PC-9 (cell line): Measurements from ENCODE around the gene CRYBB2. TPM values are rescaled to one million over a fixed set of nuclear protein-coding genes. Genes with fewer than 3 reads are reported as not detected.
A peak's percentile ranks its signal among the peaks of the same experiment; 100 is the strongest.

ENCODE experiments used
- Bru-seq: library from RNA; stranded (reverse); fragments of 400-500 nt; gene quantifications from one replicate; lab custom pipeline; 2021; lab: Mats Ljungman, UMichigan
- BruChase-seq, 2 experiments: library from RNA; stranded (reverse); fragments of 400-500 nt; gene quantifications; one replicate each; lab custom pipeline; 2021; lab: Mats Ljungman, UMichigan
- BruUV-seq: library from RNA; stranded (reverse); fragments of 400-500 nt; replicated peaks from 2 replicates; lab custom pipeline; 2021; lab: Mats Ljungman, UMichigan
- CTCF ChIA-PET: fragments of 300-600 bp; sonication (Branson Sonifier 250); formaldehyde crosslinking; loops from one replicate; lab custom pipeline; 2022; ENCODE audit warnings: antibody characterized with exemption; lab: Charles Lee
- POLR2A ChIA-PET: fragments of 300-600 bp; sonication (Branson Sonifier 250); formaldehyde crosslinking; loops from one replicate; lab custom pipeline; 2022; ENCODE audit warnings: antibody characterized with exemption; ENCODE audit not compliant: unreplicated experiment; lab: Charles Lee
- DNase-seq, 2 experiments: peaks; one replicate each; pipeline versions ENCODE4 v3.0.0 to v3.0.0-alpha.2; 2015 to 2022; ENCODE audit warnings: mixed read lengths in 1 of 2
- H2AFZ ChIP-seq: fragments of 200-600 bp; sonication (generic); 2 replicates; pipeline ENCODE4 v1.8.1; 2017; ENCODE audit warnings: antibody characterized with exemption
- H3F3A ChIP-seq: fragments of 200-600 bp; sonication (generic); 2 replicates; pipeline ENCODE4 v1.8.1; 2017; ENCODE audit warnings: antibody characterized with exemption, mild to moderate bottlenecking, low read depth; ENCODE audit not compliant: insufficient read depth
- H3K27ac ChIP-seq: fragments of 200-600 bp; sonication (generic); 2 replicates; pipeline ENCODE4 v1.6.1; 2016; ENCODE audit warnings: mixed run types
- H3K27me3 ChIP-seq: fragments of 200-600 bp; sonication (generic); 2 replicates; pipeline ENCODE4 v1.6.1; 2016; ENCODE audit warnings: low read depth, mixed run types; ENCODE audit not compliant: insufficient read depth
- H3K36me3 ChIP-seq: fragments of 200-600 bp; sonication (generic); 2 replicates; pipeline ENCODE4 v1.6.1; 2016; ENCODE audit warnings: low read depth, mixed run types
- H3K4me1 ChIP-seq: fragments of 200-600 bp; sonication (generic); replicated peaks from 2 replicates; pipeline ENCODE4 v1.6.1; 2016; ENCODE audit warnings: mixed run types; ENCODE audit not compliant: insufficient read depth
- H3K4me2 ChIP-seq: fragments of 200-600 bp; sonication (generic); 2 replicates; pipeline ENCODE4 v1.6.1; 2017; ENCODE audit warnings: mixed run types
- H3K4me3 ChIP-seq: fragments of 200-600 bp; sonication (generic); 2 replicates; pipeline ENCODE4 v1.6.1; 2016; ENCODE audit warnings: mixed run types
- H3K79me2 ChIP-seq: fragments of 200-600 bp; sonication (generic); 2 replicates; pipeline ENCODE4 v1.6.1; 2017; ENCODE audit warnings: low read depth, mixed run types
- H3K9me2 ChIP-seq: fragments of 200-600 bp; sonication (generic); 2 replicates; pipeline ENCODE4 v1.8.1; 2017; ENCODE audit warnings: mild to moderate bottlenecking; ENCODE audit not compliant: insufficient read depth
- H3K9me3 ChIP-seq: fragments of 200-600 bp; sonication (generic); 2 replicates; pipeline ENCODE4 v1.8.1; 2016; ENCODE audit warnings: low read depth; ENCODE audit not compliant: insufficient read depth
- H4K20me1 ChIP-seq: fragments of 200-600 bp; sonication (generic); 2 replicates; pipeline ENCODE4 v1.8.1; 2017; ENCODE audit not compliant: insufficient read depth
- CTCF ChIP-seq: fragments of 200-600 bp; sonication (generic); conservative IDR thresholded peaks from 2 replicates; pipeline ENCODE4 v1.6.1; 2017; ENCODE audit warnings: mixed run types, antibody characterized with exemption, mild to moderate bottlenecking, moderate library complexity
- EZH2 ChIP-seq: fragments of 200-600 bp; sonication (generic); IDR thresholded peaks from 2 replicates; pipeline ENCODE4 v1.8.0; 2017; ENCODE audit warnings: antibody characterized with exemption, low read depth
- intact Hi-C: fragments of 100-400 bp; cut with micrococcal nuclease; formaldehyde crosslinking; loops from one replicate; pipeline ENCODE4 v1.10.0; 2022; ENCODE audit not compliant: unreplicated experiment
- long read RNA-seq: library from polyadenylated mRNA; stranded (forward); transcript quantifications from one replicate; pipeline ENCODE4 v2.0.0, GENCODE V29; 2022
- total RNA-seq: library from RNA; stranded (reverse); gene quantifications from 2 replicates; pipeline ENCODE4 v1.2.3, GENCODE V29; 2021

CRYBB2 gene
- total RNA-seq (1.0 TPM in 2 replicates), Bru-seq, nascent RNA (percentile 29 among the genes with signal in this experiment), BruChase-seq, experiment 1, labeled RNA remaining after a 2-hour chase (percentile 24 among the genes with signal in this experiment), BruChase-seq, experiment 2, labeled RNA remaining after a 6-hour chase (percentile 36 among the genes with signal in this experiment)
- long read RNA-seq, result 0 reads

- Histone ChIP-seq H3K27me3 (0 out of 2 replicates have a peak, but pooled peaks cover 4% of the 10 kb centered on the region), H2AFZ (no peak within 1 kb of the TSS), H3K27ac (no peak within 1 kb of the TSS), H3K4me3 (no peak within 1 kb of the TSS), H4K20me1 (no peaks in the 10 kb centered on the region), H3K4me2 (no peak within 1 kb of the TSS), H3K9me3 (no peaks in the 10 kb centered on the region), H3F3A (no peaks in the 10 kb centered on the region), H3K4me1 (no peaks in the 10 kb centered on the region), H3K79me2 (no peaks in the 10 kb centered on the region), H3K36me3 (no peaks in the 10 kb centered on the region), H3K9me2 (no peaks in the 10 kb centered on the region)
- no peak for TF ChIP-seq CTCF
- BruUV-seq, result no TSS peak
- DNase-seq, result no peak
- ChIA-PET POLR2A (no interaction called here), CTCF (no interaction called here)
- intact Hi-C loops, result no loop called here
Observed at GRCh38 chr22:25219211-25219689, at the start of gene CRYBB2. TSS of gene CRYBB2 (plus strand) at chr22:25219639. CDS start at chr22:25221430, 1,791 bp downstream.

- Histone ChIP-seq H3K9me2 (no peaks in the 10 kb centered on the region), H3K27me3 (no peaks in the 10 kb centered on the region), H3K79me2 (no peaks in the 10 kb centered on the region), H3K4me3 (no peak overlapping the region), H3K4me2 (no peak overlapping the region), H3K9me3 (no peaks in the 10 kb centered on the region), H3K36me3 (no peaks in the 10 kb centered on the region), H2AFZ (no peak overlapping the region), H3K27ac (no peak overlapping the region), H3F3A (peaks cover 16% of the 10 kb centered on the region; the same call in 1 of the 2 replicates), H3K4me1 (peaks cover 41% of the 10 kb centered on the region), H4K20me1 (peaks cover 19% of the 10 kb centered on the region)
- TF ChIP-seq EZH2, result no peak
- no peak for TF ChIP-seq CTCF
- BruUV-seq, result no TSS peak
- DNase-seq, result no peak
- intact Hi-C loops, result loop anchor here (5.0 kb wide), 1 partner anchor 233 kb away; no protein-coding TSS in a partner anchor
- CTCF ChIA-PET, result no interaction called here
- POLR2A ChIA-PET, result no interaction called here
Observed at GRCh38 chr22:25170426-25170980, 48.9 kb upstream of the CRYBB2 start.

- Histone ChIP-seq H3F3A (peaks cover 9% of the 10 kb centered on the region; the same call in 1 of the 2 replicates), H3K4me3 (no peak overlapping the region), H4K20me1 (peaks cover 19% of the 10 kb centered on the region), H3K4me2 (no peak overlapping the region), H3K9me2 (no peaks in the 10 kb centered on the region), H2AFZ (no peak overlapping the region), H3K36me3 (no peaks in the 10 kb centered on the region), H3K27ac (no peak overlapping the region), H3K27me3 (no peaks in the 10 kb centered on the region), H3K4me1 (peaks cover 25% of the 10 kb centered on the region), H3K9me3 (no peaks in the 10 kb centered on the region), H3K79me2 (no peaks in the 10 kb centered on the region)
- no peak for TF ChIP-seq EZH2
- TF ChIP-seq CTCF, result peak; percentile 73
- POLR2A ChIA-PET, result no interaction called here
- BruUV-seq, result no TSS peak
- peak in 1 of 2 experiments; percentile 12 for DNase-seq
- CTCF ChIA-PET, result no interaction called here
- intact Hi-C loops, result loop anchor here (1.0 to 5.0 kb wide), 2 partner anchors 61 to 235 kb away; no protein-coding TSS in a partner anchor
Observed at GRCh38 chr22:25172153-25172552, 47.3 kb upstream of the CRYBB2 start.
